GM20000 (cell line): ENCODE results near the gene CSF3R.

Source experiments
- DNase-seq: peaks from one replicate; pipeline ENCODE4 v3.0.0; 2012; ENCODE audit warnings: low spot score
- CTCF ChIP-seq: IDR thresholded peaks from 2 replicates; pipeline ENCODE4 v1.5.1; 2012; ENCODE audit warnings: mild to moderate bottlenecking, control low read depth; ENCODE audit errors: extremely low read depth, missing control alignments

The CSF3R gene

GRCh38 chr1:36467027-36467410, 15.7 kb downstream of the CSF3R start:
- no peak for TF ChIP-seq CTCF
- DNase-seq = no peak

DNA sequence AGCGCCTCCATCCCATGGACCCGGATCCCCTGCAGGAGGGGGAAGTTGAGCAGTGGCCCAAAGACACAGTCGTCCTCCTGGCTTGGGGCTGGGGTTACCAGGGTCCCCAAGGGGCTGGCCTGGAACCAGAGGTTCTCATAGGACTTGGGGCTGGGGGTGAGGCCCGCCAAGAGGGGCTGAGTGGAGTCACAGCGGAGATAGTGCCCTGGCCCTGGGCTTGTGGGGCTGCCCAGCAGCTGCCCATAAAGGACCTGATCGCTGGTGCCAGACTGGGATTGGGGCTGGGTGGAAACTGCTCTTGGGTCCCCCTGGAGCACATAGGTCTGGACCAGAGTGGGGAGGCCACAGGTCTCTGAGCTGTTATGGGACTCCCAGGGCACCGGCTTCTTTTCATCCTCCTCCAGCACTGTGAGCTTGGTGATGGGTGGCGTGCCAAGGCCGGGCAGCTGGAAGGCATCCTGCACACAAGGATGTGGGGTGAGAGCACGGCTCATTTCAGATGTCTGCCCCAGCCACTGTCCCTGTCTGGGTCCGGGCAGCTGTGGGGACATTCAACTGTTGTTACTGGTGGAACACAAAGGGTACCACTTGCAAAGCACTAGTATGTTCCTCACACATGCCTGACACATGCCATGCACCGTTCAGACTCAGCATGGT, 16.2 kb downstream of the CSF3R start:
- no peak for TF ChIP-seq CTCF
- no peak for DNase-seq

- DNase-seq = no peak
- no peak for TF ChIP-seq CTCF
Observed at GRCh38 chr1:36465731-36466369, 16.9 kb downstream of the CSF3R start.

- no peak for TF ChIP-seq CTCF
- no peak for DNase-seq
Observed at GRCh38 chr1:36464605-36465393, 17.9 kb downstream of the CSF3R start.

- TF ChIP-seq CTCF = no peak
- DNase-seq = peak; percentile 93
Observed at GRCh38 chr1:36463803-36464604, 18.7 kb downstream of the CSF3R start, which contains the start of gene MRPS15. MRPS15 (minus strand) TSS chr1:36464384; CDS start chr1:36464275, 109 bp downstream.

- TF ChIP-seq CTCF = no peak
- DNase-seq = no peak
Observed at GRCh38 chr1:36463463-36463802, 19.3 kb downstream of the CSF3R start.

DNA sequence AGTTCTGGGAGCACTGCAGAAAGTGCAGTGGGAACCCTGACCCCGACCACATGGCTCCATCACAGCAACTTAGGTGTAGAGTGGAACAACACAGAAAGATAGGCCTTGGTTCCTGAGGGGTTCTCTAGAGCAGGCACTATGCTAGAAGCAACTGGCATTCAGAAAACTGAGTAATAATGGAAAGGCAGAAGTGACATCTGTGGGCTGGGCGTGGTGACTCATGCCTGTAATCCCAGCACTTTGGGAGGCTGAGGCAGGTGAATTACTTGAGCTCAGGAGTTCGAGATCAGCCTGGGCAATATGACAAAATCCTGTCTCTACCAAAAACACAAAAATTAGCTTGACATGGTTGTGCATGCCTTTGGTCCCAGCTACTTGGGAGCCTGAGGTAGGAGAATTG, 23.8 kb downstream of the CSF3R start:
- no peak for DNase-seq
- no peak for TF ChIP-seq CTCF
